ENCODE results near the gene GJD3. TPM values are rescaled to one million over a fixed set of nuclear protein-coding genes. Genes with fewer than 3 reads are reported as not detected.

The GJD3 gene
- total and polyA plus RNA-seq, 2 experiments from 2014 or later, result 1.4 TPM; not detected in 1

DNA sequence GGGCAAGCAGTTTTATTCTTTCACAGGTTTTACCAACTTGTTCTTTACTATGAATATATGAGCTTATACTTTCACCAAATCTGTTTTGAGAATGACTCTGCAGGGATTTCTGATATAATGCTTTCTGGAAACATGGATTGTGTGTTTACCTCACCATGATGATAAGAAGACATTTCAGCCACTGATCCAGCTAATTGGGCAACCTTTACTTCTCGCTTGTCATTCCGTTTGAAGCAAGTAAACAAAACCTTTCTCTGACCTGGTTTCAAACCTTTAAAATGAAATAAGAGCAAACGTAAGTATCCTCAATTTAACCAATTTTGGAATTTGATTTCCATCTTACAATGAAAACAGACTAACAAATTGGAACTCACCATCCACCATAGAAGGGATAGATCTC lies 39.5 kb upstream of the GJD3 start:
- Mint-ChIP-seq H3K27me3 (ENCODE audit: insufficient read depth, low read depth, poor library complexity) (no peaks in the 10 kb centered on the region), H3K27ac (no peak overlapping the region), H3K36me3 (ENCODE audit: low read depth) (peaks cover 99% of the 10 kb centered on the region), H3K4me3 (no peak overlapping the region), H3K9me3 (no peaks in the 10 kb centered on the region), H3K4me1 (no peaks in the 10 kb centered on the region)
- H3K4me3 ChIP-seq, result no peak overlapping the region
- H3K27me3 ChIP-seq (ENCODE audit: insufficient read depth), result no peaks in the 10 kb centered on the region
- H3K36me3 ChIP-seq (ENCODE audit: insufficient read depth), result peaks cover 97% of the 10 kb centered on the region
- H3K27ac ChIP-seq (ENCODE audit: low read depth), result 0 out of 2 replicates have a peak overlapping the region, but pooled peaks have one; percentile 8
- H3F3A ChIP-seq (replicated peaks; ENCODE audit: low read depth), result peaks cover 21% of the 10 kb centered on the region; the same call in 1 of the 2 replicates
- DNase-seq (ENCODE audit: low spot score) (no peak), ATAC-seq (no peak)
- H3K4me1 ChIP-seq (ENCODE audit: insufficient read depth), result no peaks in the 10 kb centered on the region
- no peaks in the 10 kb centered on the region for H3K9me2 ChIP-seq (ENCODE audit: insufficient read depth)
- no peaks in the 10 kb centered on the region for H3K79me2 ChIP-seq (replicated peaks; ENCODE audit: insufficient read depth)
- 0 out of 2 replicates have a peak, but pooled peaks cover 6% of the 10 kb centered on the region for H4K20me1 ChIP-seq (replicated peaks; ENCODE audit: insufficient read depth)
- H3K4me2 ChIP-seq, result no peak overlapping the region
- H2AFZ ChIP-seq, result no peak overlapping the region
- TF ChIP-seq, protein P1, sequence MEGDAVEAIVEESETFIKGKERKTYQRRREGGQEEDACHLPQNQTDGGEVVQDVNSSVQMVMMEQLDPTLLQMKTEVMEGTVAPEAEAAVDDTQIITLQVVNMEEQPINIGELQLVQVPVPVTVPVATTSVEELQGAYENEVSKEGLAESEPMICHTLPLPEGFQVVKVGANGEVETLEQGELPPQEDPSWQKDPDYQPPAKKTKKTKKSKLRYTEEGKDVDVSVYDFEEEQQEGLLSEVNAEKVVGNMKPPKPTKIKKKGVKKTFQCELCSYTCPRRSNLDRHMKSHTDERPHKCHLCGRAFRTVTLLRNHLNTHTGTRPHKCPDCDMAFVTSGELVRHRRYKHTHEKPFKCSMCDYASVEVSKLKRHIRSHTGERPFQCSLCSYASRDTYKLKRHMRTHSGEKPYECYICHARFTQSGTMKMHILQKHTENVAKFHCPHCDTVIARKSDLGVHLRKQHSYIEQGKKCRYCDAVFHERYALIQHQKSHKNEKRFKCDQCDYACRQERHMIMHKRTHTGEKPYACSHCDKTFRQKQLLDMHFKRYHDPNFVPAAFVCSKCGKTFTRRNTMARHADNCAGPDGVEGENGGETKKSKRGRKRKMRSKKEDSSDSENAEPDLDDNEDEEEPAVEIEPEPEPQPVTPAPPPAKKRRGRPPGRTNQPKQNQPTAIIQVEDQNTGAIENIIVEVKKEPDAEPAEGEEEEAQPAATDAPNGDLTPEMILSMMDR (conservative IDR thresholded peaks at IDR 0.05; ENCODE audit: low read depth in 2 of 2), result no peak

DNA sequence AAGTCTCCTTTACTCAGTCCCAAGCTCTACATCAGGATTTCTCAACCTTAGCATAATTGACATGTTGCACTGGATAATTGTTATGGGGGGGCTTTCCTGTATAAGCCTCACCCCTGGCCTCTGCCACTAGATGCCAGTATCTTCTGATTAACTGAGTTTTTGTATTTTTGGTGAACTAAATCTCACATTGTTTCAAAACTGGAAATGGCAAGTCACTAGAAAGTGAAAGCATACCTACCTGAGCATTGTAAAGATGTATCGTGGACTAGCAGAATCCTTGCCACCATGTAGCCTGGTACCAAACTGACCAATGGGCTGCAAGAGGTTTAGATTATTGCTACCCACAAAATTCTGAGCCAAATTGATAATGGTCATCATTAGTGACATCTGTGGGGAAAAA lies 38.1 kb upstream of the GJD3 start:
- Histone ChIP-seq H3F3A (replicated peaks; ENCODE audit: low read depth) (peaks cover 25% of the 10 kb centered on the region; the same call in 1 of the 2 replicates), H4K20me1 (replicated peaks; ENCODE audit: insufficient read depth) (peaks cover 6% of the 10 kb centered on the region; the same call in 1 of the 2 replicates), H3K27me3 (ENCODE audit: insufficient read depth) (no peaks in the 10 kb centered on the region), H3K4me3 (no peak overlapping the region), H3K27ac (ENCODE audit: low read depth) (no peak overlapping the region), H3K4me1 (ENCODE audit: insufficient read depth) (no peaks in the 10 kb centered on the region), H3K36me3 (ENCODE audit: insufficient read depth) (peaks cover 97% of the 10 kb centered on the region), H3K4me2 (no peak overlapping the region), H3K79me2 (replicated peaks; ENCODE audit: insufficient read depth) (no peaks in the 10 kb centered on the region), H2AFZ (no peak overlapping the region), H3K9me2 (ENCODE audit: insufficient read depth) (no peaks in the 10 kb centered on the region)
- Mint-ChIP-seq H3K27me3 (ENCODE audit: insufficient read depth, low read depth, poor library complexity) (no peaks in the 10 kb centered on the region), H3K27ac (no peak overlapping the region), H3K36me3 (ENCODE audit: low read depth) (peaks cover 100% of the 10 kb centered on the region), H3K4me1 (no peaks in the 10 kb centered on the region), H3K4me3 (no peak overlapping the region), H3K9me3 (no peaks in the 10 kb centered on the region)
- ATAC-seq, result no peak
- DNase-seq (ENCODE audit: low spot score), result no peak
- TF ChIP-seq, protein P2, sequence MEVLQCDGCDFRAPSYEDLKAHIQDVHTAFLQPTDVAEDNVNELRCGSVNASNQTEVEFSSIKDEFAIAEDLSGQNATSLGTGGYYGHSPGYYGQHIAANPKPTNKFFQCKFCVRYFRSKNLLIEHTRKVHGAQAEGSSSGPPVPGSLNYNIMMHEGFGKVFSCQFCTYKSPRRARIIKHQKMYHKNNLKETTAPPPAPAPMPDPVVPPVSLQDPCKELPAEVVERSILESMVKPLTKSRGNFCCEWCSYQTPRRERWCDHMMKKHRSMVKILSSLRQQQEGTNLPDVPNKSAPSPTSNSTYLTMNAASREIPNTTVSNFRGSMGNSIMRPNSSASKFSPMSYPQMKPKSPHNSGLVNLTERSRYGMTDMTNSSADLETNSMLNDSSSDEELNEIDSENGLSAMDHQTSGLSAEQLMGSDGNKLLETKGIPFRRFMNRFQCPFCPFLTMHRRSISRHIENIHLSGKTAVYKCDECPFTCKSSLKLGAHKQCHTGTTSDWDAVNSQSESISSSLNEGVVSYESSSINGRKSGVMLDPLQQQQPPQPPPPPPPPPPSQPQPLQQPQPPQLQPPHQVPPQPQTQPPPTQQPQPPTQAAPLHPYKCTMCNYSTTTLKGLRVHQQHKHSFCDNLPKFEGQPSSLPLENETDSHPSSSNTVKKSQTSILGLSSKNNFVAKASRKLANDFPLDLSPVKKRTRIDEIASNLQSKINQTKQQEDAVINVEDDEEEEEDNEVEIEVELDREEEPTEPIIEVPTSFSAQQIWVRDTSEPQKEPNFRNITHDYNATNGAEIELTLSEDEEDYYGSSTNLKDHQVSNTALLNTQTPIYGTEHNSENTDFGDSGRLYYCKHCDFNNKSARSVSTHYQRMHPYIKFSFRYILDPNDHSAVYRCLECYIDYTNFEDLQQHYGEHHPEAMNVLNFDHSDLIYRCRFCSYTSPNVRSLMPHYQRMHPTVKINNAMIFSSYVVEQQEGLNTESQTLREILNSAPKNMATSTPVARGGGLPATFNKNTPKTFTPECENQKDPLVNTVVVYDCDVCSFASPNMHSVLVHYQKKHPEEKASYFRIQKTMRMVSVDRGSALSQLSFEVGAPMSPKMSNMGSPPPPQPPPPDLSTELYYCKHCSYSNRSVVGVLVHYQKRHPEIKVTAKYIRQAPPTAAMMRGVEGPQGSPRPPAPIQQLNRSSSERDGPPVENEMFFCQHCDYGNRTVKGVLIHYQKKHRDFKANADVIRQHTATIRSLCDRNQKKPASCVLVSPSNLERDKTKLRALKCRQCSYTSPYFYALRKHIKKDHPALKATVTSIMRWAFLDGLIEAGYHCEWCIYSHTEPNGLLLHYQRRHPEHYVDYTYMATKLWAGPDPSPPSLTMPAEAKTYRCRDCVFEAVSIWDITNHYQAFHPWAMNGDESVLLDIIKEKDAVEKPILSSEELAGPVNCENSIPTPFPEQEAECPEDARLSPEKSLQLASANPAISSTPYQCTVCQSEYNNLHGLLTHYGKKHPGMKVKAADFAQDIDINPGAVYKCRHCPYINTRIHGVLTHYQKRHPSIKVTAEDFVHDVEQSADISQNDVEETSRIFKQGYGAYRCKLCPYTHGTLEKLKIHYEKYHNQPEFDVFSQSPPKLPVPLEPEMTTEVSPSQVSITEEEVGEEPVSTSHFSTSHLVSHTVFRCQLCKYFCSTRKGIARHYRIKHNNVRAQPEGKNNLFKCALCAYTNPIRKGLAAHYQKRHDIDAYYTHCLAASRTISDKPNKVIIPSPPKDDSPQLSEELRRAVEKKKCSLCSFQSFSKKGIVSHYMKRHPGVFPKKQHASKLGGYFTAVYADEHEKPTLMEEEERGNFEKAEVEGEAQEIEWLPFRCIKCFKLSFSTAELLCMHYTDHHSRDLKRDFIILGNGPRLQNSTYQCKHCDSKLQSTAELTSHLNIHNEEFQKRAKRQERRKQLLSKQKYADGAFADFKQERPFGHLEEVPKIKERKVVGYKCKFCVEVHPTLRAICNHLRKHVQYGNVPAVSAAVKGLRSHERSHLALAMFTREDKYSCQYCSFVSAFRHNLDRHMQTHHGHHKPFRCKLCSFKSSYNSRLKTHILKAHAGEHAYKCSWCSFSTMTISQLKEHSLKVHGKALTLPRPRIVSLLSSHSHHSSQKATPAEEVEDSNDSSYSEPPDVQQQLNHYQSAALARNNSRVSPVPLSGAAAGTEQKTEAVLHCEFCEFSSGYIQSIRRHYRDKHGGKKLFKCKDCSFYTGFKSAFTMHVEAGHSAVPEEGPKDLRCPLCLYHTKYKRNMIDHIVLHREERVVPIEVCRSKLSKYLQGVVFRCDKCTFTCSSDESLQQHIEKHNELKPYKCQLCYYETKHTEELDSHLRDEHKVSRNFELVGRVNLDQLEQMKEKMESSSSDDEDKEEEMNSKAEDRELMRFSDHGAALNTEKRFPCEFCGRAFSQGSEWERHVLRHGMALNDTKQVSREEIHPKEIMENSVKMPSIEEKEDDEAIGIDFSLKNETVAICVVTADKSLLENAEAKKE (CRISPR knock-in tag; IDR thresholded peaks at IDR 0.05), result no peak
- TF ChIP-seq ZNF114 (CRISPR knock-in tag; IDR thresholded peaks at IDR 0.05) (no peak), POLR2AphosphoS5 (IDR thresholded peaks at IDR 0.05; ENCODE audit: low read depth) (no peak), NANOG (IDR thresholded peaks at IDR 0.05; ENCODE audit: borderline replicate concordance) (no peak), ZNF331 (CRISPR knock-in tag; IDR thresholded peaks at IDR 0.05; ENCODE audit: low read depth) (no peak), STAT1 (IDR thresholded peaks at IDR 0.05; ENCODE audit: unreplicated experiment) (no peak)
- TF ChIP-seq, protein P3, sequence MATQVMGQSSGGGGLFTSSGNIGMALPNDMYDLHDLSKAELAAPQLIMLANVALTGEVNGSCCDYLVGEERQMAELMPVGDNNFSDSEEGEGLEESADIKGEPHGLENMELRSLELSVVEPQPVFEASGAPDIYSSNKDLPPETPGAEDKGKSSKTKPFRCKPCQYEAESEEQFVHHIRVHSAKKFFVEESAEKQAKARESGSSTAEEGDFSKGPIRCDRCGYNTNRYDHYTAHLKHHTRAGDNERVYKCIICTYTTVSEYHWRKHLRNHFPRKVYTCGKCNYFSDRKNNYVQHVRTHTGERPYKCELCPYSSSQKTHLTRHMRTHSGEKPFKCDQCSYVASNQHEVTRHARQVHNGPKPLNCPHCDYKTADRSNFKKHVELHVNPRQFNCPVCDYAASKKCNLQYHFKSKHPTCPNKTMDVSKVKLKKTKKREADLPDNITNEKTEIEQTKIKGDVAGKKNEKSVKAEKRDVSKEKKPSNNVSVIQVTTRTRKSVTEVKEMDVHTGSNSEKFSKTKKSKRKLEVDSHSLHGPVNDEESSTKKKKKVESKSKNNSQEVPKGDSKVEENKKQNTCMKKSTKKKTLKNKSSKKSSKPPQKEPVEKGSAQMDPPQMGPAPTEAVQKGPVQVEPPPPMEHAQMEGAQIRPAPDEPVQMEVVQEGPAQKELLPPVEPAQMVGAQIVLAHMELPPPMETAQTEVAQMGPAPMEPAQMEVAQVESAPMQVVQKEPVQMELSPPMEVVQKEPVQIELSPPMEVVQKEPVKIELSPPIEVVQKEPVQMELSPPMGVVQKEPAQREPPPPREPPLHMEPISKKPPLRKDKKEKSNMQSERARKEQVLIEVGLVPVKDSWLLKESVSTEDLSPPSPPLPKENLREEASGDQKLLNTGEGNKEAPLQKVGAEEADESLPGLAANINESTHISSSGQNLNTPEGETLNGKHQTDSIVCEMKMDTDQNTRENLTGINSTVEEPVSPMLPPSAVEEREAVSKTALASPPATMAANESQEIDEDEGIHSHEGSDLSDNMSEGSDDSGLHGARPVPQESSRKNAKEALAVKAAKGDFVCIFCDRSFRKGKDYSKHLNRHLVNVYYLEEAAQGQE (IDR thresholded peaks at IDR 0.05; ENCODE audit: unreplicated experiment), result no peak
- TF ChIP-seq, protein P1 (conservative IDR thresholded peaks at IDR 0.05; ENCODE audit: low read depth in 2 of 2), result no peak

Data from GM23338 (cell line).